SU-DHL-6 (cell line): ENCODE results near the gene CNPPD1.

Experiments used
- H2AFZ ChIP-seq: fragments of 200-600 bp; sonication (generic); 2 replicates; pipeline ENCODE4 v1.6.1; 2014; ENCODE audit warnings: low read depth, mild to moderate bottlenecking, moderate library complexity, mixed read lengths, antibody characterized with exemption, low read length; ENCODE audit not compliant: severe bottlenecking
- H3F3A ChIP-seq: fragments of 200-600 bp; shearing (Covaris generic); 2 replicates; pipeline ENCODE4 v1.6.0; 2016; ENCODE audit warnings: antibody characterized with exemption, mild to moderate bottlenecking; ENCODE audit not compliant: insufficient read depth
- H3K27ac ChIP-seq: fragments of 200-600 bp; sonication (generic); 2 replicates; pipeline ENCODE4 v1.5.1; 2016; ENCODE audit warnings: low read depth, mild to moderate bottlenecking, low read length, moderate library complexity, mixed read lengths
- H3K27me3 ChIP-seq: fragments of 200-600 bp; sonication (generic), shearing (Covaris generic); 2 replicates; pipeline ENCODE4 v1.6.0; 2014; ENCODE audit warnings: mild to moderate bottlenecking, low read length
- H3K36me3 ChIP-seq: fragments of 200-600 bp; sonication (generic); 2 replicates; pipeline ENCODE4 v1.6.1; 2014; ENCODE audit warnings: mild to moderate bottlenecking, low read length, mixed read lengths
- H3K4me2 ChIP-seq: fragments of 300-600, 200-600 bp; shearing (Covaris generic), sonication (generic); 2 replicates; pipeline ENCODE4 v1.6.0; 2014; ENCODE audit warnings: low read length, low read depth, mild to moderate bottlenecking; ENCODE audit not compliant: poor library complexity, severe bottlenecking
- H3K4me3 ChIP-seq: fragments of 200-600 bp; sonication (generic); 2 replicates; pipeline ENCODE4 v1.5.1; 2014; ENCODE audit warnings: antibody characterized with exemption, low read length, mild to moderate bottlenecking, mixed read lengths; ENCODE audit not compliant: insufficient read depth, poor library complexity, severe bottlenecking
- H3K79me2 ChIP-seq: fragments of 200-600 bp; sonication (generic); 2 replicates; pipeline ENCODE4 v1.6.1; 2014; ENCODE audit warnings: mild to moderate bottlenecking, low read length, moderate library complexity; ENCODE audit not compliant: insufficient read depth
- H3K9ac ChIP-seq: fragments of 200-600 bp; sonication (generic); 2 replicates; pipeline ENCODE4 v1.7.0; 2014; ENCODE audit warnings: mild to moderate bottlenecking, low read length
- H3K9me2 ChIP-seq: fragments of 200-600 bp; sonication (generic); replicated peaks from 2 replicates; pipeline ENCODE4 v1.6.1; 2014; ENCODE audit warnings: low read length; ENCODE audit not compliant: insufficient read depth
- H3K9me3 ChIP-seq: fragments of 200-600 bp; sonication (generic); 2 replicates; pipeline ENCODE4 v1.6.1; 2014; ENCODE audit warnings: low read length, mixed read lengths; ENCODE audit not compliant: insufficient read depth
- H4K20me1 ChIP-seq: fragments of 200-600 bp; sonication (generic); 2 replicates; pipeline ENCODE4 v1.6.1; 2014; ENCODE audit warnings: low read depth, mild to moderate bottlenecking, antibody characterized with exemption, low read length, moderate library complexity, mixed read lengths
- CTCF ChIP-seq: fragments of 200-600 bp; sonication (generic); IDR thresholded peaks from one replicate; pipeline ENCODE4 v1.5.1; 2017; ENCODE audit warnings: antibody characterized with exemption, mild to moderate bottlenecking, low read length, moderate library complexity; ENCODE audit not compliant: insufficient read depth, poor library complexity, severe bottlenecking
- EZH2phosphoT487 ChIP-seq: fragments of 200-600 bp; sonication (generic), shearing (Covaris generic); conservative IDR thresholded peaks from 2 replicates; pipeline ENCODE4 v1.6.1; 2018; ENCODE audit warnings: mild to moderate bottlenecking, antibody characterized with exemption, low read length, moderate library complexity, mixed read lengths

Gene CNPPD1

GRCh38 chr2:219174146-219174545 lies 2.6 kb downstream of the CNPPD1 start:
- Histone ChIP-seq H3K4me2 (no peak overlapping the region), H3F3A (peaks cover 18% of the 10 kb centered on the region), H3K9me3 (no peaks in the 10 kb centered on the region), H3K4me3 (no peak overlapping the region), H3K79me2 (peaks cover 6% of the 10 kb centered on the region), H2AFZ (no peak overlapping the region), H3K27me3 (no peaks in the 10 kb centered on the region), H3K9ac (no peak overlapping the region), H4K20me1 (no peaks in the 10 kb centered on the region), H3K36me3 (no peaks in the 10 kb centered on the region), H3K9me2 (no peaks in the 10 kb centered on the region), H3K27ac (no peak overlapping the region)
- TF ChIP-seq CTCF = no peak
- TF ChIP-seq EZH2phosphoT487 = no peak

GRCh38 chr2:219173176-219173575 lies 3.5 kb downstream of the CNPPD1 start:
- H3K27ac ChIP-seq = no peak overlapping the region
- H3K9ac ChIP-seq = no peak overlapping the region
- no peaks in the 10 kb centered on the region for H3K9me2 ChIP-seq
- no peaks in the 10 kb centered on the region for H3K9me3 ChIP-seq
- H3K27me3 ChIP-seq = no peaks in the 10 kb centered on the region
- no peaks in the 10 kb centered on the region for H4K20me1 ChIP-seq
- no peak overlapping the region for H3K4me2 ChIP-seq
- no peaks in the 10 kb centered on the region for H3K79me2 ChIP-seq
- H3K4me3 ChIP-seq = no peak overlapping the region
- TF ChIP-seq CTCF (no peak), EZH2phosphoT487 (no peak)
- H2AFZ ChIP-seq = no peak overlapping the region
- peaks cover 18% of the 10 kb centered on the region for H3F3A ChIP-seq
- no peaks in the 10 kb centered on the region for H3K36me3 ChIP-seq

- H2AFZ ChIP-seq = no peak overlapping the region
- H3K9me3 ChIP-seq = no peaks in the 10 kb centered on the region
- H3K9me2 ChIP-seq = no peaks in the 10 kb centered on the region
- H4K20me1 ChIP-seq = no peaks in the 10 kb centered on the region
- TF ChIP-seq EZH2phosphoT487 = no peak
- no peak for TF ChIP-seq CTCF
- no peaks in the 10 kb centered on the region for H3K27me3 ChIP-seq
- no peaks in the 10 kb centered on the region for H3K36me3 ChIP-seq
- H3F3A ChIP-seq = peaks cover 14% of the 10 kb centered on the region
- no peaks in the 10 kb centered on the region for H3K79me2 ChIP-seq
- no peak overlapping the region for H3K4me3 ChIP-seq
- no peak overlapping the region for H3K4me2 ChIP-seq
- no peak overlapping the region for H3K27ac ChIP-seq
- no peak overlapping the region for H3K9ac ChIP-seq
Measured at GRCh38 chr2:219172231-219173154, 4.2 kb downstream of the CNPPD1 start.
